Nephron progenitor cell (in vitro differentiated cells): ENCODE measurements around the gene ZNF174.

ENCODE experiments used
- DNase-seq: peaks from one replicate; pipeline ENCODE4 v3.0.0; 2021
- H3K27ac Mint-ChIP-seq: 2 replicates; pipeline ENCODE4 v1.8.0; 2021; ENCODE audit warnings: mild to moderate bottlenecking, moderate library complexity, mixed read lengths
- H3K27me3 Mint-ChIP-seq: 2 replicates; pipeline ENCODE4 v1.8.0; 2021; ENCODE audit warnings: mild to moderate bottlenecking, low read depth, mixed read lengths; ENCODE audit not compliant: poor library complexity
- H3K36me3 Mint-ChIP-seq: 2 replicates; pipeline ENCODE4 v1.8.0; 2021; ENCODE audit warnings: low read depth, mixed read lengths
- H3K4me1 Mint-ChIP-seq: 2 replicates; pipeline ENCODE4 v1.8.0; 2021; ENCODE audit warnings: mixed read lengths
- H3K4me3 Mint-ChIP-seq: 2 replicates; pipeline ENCODE4 v1.8.0; 2021; ENCODE audit warnings: mild to moderate bottlenecking, moderate library complexity, mixed read lengths
- H3K9me3 Mint-ChIP-seq: 2 replicates; pipeline ENCODE4 v1.8.0; 2021; ENCODE audit warnings: mild to moderate bottlenecking, moderate library complexity, mixed read lengths
- TF ChIP-seq, protein P1 (sequence below): fragments of 200-600 bp; sonication (generic); IDR thresholded peaks from 2 replicates; pipeline ENCODE4 v1.5.0; 2021; ENCODE audit warnings: antibody characterized with exemption

The ZNF174 gene

DNA sequence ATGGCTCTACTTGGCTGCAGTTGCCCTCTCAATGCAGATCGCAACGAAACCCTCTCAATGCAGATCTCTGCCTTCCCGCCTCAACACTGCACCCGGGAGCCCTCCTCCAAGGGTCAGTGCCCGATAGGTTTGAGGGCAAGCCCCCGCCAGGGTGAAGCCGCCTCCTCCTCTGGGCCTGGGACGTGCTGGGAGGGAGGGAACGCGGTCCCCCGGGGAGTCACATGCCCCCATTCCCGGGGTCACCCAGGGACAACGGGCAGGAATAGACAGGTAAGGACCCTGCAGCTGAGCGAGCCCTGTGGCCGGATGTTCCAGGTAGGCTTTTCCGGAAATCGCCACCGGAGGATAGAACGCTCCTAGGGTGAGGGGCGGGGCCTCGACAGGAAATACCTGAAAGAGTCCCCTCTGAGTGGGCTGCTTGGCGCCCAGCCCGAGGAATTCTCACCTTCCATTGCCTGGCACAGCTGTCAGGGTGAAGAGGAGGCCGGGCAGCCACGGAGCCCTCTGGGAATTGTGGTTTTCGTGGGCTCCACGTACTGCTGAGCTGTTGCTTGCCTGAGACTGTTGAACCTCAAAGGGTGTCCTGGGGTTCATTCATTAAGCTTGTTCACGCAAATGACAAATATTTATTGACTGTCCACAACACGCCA lies 12.8 kb downstream of the ZNF174 start:
- peaks cover 5% of the 10 kb centered on the region for H3K27me3 Mint-ChIP-seq
- H3K9me3 Mint-ChIP-seq, result peaks cover 96% of the 10 kb centered on the region
- H3K4me3 Mint-ChIP-seq, result no peak overlapping the region
- no peak overlapping the region for H3K27ac Mint-ChIP-seq
- TF ChIP-seq, protein P1, sequence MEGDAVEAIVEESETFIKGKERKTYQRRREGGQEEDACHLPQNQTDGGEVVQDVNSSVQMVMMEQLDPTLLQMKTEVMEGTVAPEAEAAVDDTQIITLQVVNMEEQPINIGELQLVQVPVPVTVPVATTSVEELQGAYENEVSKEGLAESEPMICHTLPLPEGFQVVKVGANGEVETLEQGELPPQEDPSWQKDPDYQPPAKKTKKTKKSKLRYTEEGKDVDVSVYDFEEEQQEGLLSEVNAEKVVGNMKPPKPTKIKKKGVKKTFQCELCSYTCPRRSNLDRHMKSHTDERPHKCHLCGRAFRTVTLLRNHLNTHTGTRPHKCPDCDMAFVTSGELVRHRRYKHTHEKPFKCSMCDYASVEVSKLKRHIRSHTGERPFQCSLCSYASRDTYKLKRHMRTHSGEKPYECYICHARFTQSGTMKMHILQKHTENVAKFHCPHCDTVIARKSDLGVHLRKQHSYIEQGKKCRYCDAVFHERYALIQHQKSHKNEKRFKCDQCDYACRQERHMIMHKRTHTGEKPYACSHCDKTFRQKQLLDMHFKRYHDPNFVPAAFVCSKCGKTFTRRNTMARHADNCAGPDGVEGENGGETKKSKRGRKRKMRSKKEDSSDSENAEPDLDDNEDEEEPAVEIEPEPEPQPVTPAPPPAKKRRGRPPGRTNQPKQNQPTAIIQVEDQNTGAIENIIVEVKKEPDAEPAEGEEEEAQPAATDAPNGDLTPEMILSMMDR, result no peak
- peaks cover 53% of the 10 kb centered on the region for H3K36me3 Mint-ChIP-seq
- H3K4me1 Mint-ChIP-seq, result no peaks in the 10 kb centered on the region
- DNase-seq, result no peak

GRCh38 chr16:3431779-3432219 lies 30.8 kb downstream of the ZNF174 start:
- TF ChIP-seq, protein P1, result no peak
- DNase-seq, result no peak
- peaks cover 16% of the 10 kb centered on the region for H3K36me3 Mint-ChIP-seq
- peaks cover 30% of the 10 kb centered on the region for H3K27me3 Mint-ChIP-seq
- H3K4me1 Mint-ChIP-seq, result no peaks in the 10 kb centered on the region
- H3K9me3 Mint-ChIP-seq, result peaks cover under 1% of the 10 kb centered on the region
- no peak overlapping the region for H3K4me3 Mint-ChIP-seq
- H3K27ac Mint-ChIP-seq, result no peak overlapping the region

GRCh38 chr16:3434373-3434772 lies 33.4 kb downstream of the ZNF174 start:
- H3K4me1 Mint-ChIP-seq, result no peaks in the 10 kb centered on the region
- TF ChIP-seq, protein P1, result no peak
- no peak overlapping the region for H3K4me3 Mint-ChIP-seq
- no peak for DNase-seq
- H3K36me3 Mint-ChIP-seq, result peaks cover 38% of the 10 kb centered on the region
- H3K27ac Mint-ChIP-seq, result no peak overlapping the region
- peaks cover 21% of the 10 kb centered on the region for H3K9me3 Mint-ChIP-seq
- peaks cover 35% of the 10 kb centered on the region for H3K27me3 Mint-ChIP-seq

- peaks cover 11% of the 10 kb centered on the region for H3K4me1 Mint-ChIP-seq
Observed at GRCh38 chr16:3439637-3440036, 38.6 kb downstream of the ZNF174 start.

GRCh38 chr16:3443108-3444031 lies 42.4 kb downstream of the ZNF174 start, which contains the start of the genes NAA60 and ZNF597:
NAA60 (plus strand) TSS chr16:3443680; CDS start chr16:3476228, 32,548 bp downstream.
ZNF597 (minus strand) TSS chr16:3443504; CDS start chr16:3443153, 351 bp downstream.
- H3K9me3 Mint-ChIP-seq, result peaks cover 79% of the 10 kb centered on the region
- H3K36me3 Mint-ChIP-seq, result peaks cover 78% of the 10 kb centered on the region
- H3K27me3 Mint-ChIP-seq, result peaks cover 2% of the 10 kb centered on the region
- H3K27ac Mint-ChIP-seq, result peak within 1 kb of the TSS; percentile 97
- H3K4me1 Mint-ChIP-seq, result peaks cover 11% of the 10 kb centered on the region
- H3K4me3 Mint-ChIP-seq, result peak within 1 kb of the TSS; percentile 95
- DNase-seq, result peak; percentile 74
- TF ChIP-seq, protein P1, result no peak

More at GRCh38 chr16:3439637-3440036, 38.6 kb downstream of the ZNF174 start:
- H3K36me3 Mint-ChIP-seq, result peaks cover 63% of the 10 kb centered on the region
- peaks cover 61% of the 10 kb centered on the region for H3K9me3 Mint-ChIP-seq
- peaks cover 26% of the 10 kb centered on the region for H3K27me3 Mint-ChIP-seq
- no peak for DNase-seq
- TF ChIP-seq, protein P1, result no peak
- no peak overlapping the region for H3K27ac Mint-ChIP-seq
- no peak overlapping the region for H3K4me3 Mint-ChIP-seq
